Kidney epithelial cell (primary cell): ENCODE measurements around the gene EFCAB12. TPM values are rescaled to one million over a fixed set of nuclear protein-coding genes. Genes with fewer than 3 reads are reported as not detected.
A peak's percentile ranks its signal among the peaks of the same experiment; 100 is the strongest.

Experiments used
- DNase-seq: peaks from one replicate; pipeline ENCODE4 v3.0.0-alpha.2; 2010; ENCODE audit warnings: low read depth
- H3K27me3 ChIP-seq: 2 replicates; pipeline ENCODE4 v1.6.0; 2011; ENCODE audit warnings: low read length; ENCODE audit not compliant: control insufficient read depth, insufficient read depth
- H3K36me3 ChIP-seq: 2 replicates; pipeline ENCODE4 v1.5.1; 2011; ENCODE audit warnings: low read length; ENCODE audit not compliant: control insufficient read depth, insufficient read depth
- H3K4me3 ChIP-seq: 2 replicates; pipeline ENCODE4 v1.5.1; 2011; ENCODE audit warnings: low read depth, mild to moderate bottlenecking, control low read depth, low read length
- total RNA-seq: library from RNA; depleted of rRNA; stranded (reverse); fragments of >200 nt; gene quantifications from 2 replicates; pipeline ENCODE4 v1.2.3, GENCODE V29; 2015
- TF ChIP-seq, protein P1 (sequence below): IDR thresholded peaks from 2 replicates; pipeline ENCODE4 v1.5.1; 2011; ENCODE audit warnings: mild to moderate bottlenecking, moderate library complexity, low read length, control low read depth, inconsistent platforms; ENCODE audit not compliant: insufficient read depth, poor library complexity, severe bottlenecking

EFCAB12 gene
- total RNA-seq, 1 donor from 2014 or later: not detected

DNA sequence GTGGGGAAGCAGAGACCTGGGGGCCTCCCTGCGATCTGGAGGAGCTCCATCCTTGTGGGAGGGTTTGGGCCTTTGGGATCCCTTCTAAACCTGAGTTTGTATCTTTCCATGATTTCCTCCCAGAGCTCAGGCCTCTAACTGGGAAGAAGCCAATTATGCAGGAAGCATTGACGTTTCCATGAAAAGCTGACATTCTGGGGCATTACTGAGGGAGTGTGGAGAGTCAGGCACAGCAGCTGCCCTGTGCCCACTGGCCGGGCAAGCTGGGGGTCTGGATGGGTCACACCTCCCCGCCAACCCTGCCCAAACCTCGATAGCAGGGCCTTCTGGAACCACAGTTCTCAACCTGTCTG lies 74.9 kb downstream of the EFCAB12 start:
- DNase-seq: no peak
- TF ChIP-seq, protein P1, sequence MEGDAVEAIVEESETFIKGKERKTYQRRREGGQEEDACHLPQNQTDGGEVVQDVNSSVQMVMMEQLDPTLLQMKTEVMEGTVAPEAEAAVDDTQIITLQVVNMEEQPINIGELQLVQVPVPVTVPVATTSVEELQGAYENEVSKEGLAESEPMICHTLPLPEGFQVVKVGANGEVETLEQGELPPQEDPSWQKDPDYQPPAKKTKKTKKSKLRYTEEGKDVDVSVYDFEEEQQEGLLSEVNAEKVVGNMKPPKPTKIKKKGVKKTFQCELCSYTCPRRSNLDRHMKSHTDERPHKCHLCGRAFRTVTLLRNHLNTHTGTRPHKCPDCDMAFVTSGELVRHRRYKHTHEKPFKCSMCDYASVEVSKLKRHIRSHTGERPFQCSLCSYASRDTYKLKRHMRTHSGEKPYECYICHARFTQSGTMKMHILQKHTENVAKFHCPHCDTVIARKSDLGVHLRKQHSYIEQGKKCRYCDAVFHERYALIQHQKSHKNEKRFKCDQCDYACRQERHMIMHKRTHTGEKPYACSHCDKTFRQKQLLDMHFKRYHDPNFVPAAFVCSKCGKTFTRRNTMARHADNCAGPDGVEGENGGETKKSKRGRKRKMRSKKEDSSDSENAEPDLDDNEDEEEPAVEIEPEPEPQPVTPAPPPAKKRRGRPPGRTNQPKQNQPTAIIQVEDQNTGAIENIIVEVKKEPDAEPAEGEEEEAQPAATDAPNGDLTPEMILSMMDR: no peak
- Histone ChIP-seq H3K27me3 (peaks cover 6% of the 10 kb centered on the region), H3K36me3 (no peaks in the 10 kb centered on the region), H3K4me3 (no peak overlapping the region)

DNA sequence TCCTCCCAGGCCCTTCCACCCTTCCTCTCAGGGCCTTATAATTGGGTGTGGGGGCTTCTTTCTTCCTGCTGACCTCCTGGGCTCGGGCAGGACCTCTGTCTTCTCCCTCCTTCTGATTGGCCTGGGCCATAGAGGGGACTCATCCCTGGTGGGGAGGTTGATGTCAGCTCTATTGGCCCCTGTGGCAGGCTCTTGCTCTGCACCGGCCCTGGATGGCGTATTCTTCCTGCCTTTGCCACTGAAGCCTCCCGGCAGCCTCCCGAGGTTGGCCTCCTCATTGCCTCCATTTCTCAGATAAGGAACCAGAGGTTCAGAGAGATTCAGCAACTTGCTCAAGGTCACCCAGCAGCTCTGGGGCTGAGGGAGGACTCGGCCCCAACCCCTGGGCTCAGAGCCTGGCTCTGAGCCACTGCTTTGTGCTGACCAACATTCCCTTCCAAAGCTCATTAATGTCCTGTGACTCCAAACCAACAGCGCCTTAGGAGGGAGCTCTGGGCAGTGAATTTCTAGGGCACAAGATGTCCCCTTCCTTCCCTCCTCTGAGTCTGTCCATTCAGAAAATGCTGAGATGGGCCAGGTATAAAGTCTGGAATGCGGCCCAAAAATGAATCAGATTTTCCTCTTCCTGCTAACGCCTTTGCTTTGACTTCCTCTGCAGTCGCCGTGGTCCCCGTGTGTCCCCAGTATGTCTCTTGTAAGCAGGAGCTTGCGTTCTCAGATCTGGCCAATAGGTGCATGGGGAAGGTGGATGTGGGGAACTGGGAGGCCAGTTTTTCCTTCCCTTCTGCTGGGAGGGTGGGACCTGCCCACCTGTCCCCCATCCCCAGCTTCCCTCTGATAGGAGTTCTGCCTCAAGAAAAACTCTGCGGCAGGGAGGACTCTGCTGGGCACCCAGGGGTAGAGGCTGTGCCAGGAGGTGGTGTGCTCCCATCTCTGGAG lies 75.5 kb downstream of the EFCAB12 start:
- TF ChIP-seq, protein P1: no peak
- H3K27me3 ChIP-seq: peaks cover 7% of the 10 kb centered on the region
- no peak for DNase-seq
- no peaks in the 10 kb centered on the region for H3K36me3 ChIP-seq
- H3K4me3 ChIP-seq: no peak overlapping the region

DNA sequence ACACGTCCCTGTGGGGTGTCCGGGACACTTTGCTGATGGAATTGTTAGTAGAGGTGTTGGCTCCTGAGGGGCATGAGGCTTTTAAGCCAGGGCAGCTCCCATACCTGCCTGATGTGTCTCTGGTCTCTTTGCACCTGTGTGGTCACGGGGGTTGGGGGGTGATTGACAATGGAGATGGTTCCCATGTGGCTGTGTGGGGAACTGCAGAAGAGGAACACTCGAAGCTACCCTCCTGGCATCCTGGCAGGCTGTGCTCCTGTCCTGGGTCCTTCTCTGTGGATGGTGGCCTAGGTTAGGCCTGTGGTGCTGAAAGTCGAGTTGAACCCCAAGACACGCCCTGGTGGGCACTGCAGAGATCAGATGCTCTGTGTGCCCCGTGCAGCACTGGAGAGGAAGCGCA lies 76.4 kb downstream of the EFCAB12 start:
- no peaks in the 10 kb centered on the region for H3K36me3 ChIP-seq
- TF ChIP-seq, protein P1: peak; percentile 10
- peaks cover 8% of the 10 kb centered on the region for H3K27me3 ChIP-seq
- H3K4me3 ChIP-seq: no peak overlapping the region
- no peak for DNase-seq

Other genes with a start within 250 kb of the EFCAB12 start
- 256 and 271 TPM in 2 replicates for gene CNBP, start 244.7 kb downstream of the EFCAB12 start, total RNA-seq
- gene COPG1, start 179.0 kb downstream of the EFCAB12 start, total RNA-seq: 159 and 173 TPM in 2 replicates
- 30.1 and 31.4 TPM in 2 replicates for gene HMCES, start 149.8 kb downstream of the EFCAB12 start, total RNA-seq
- 12.3 and 23.9 TPM in 2 replicates for gene MBD4, start 11.3 kb upstream of the EFCAB12 start, total RNA-seq
- gene IFT122, start 11.6 kb upstream of the EFCAB12 start, total RNA-seq: 9.1 and 27.2 TPM in 2 replicates
- gene RHO, start 100.0 kb upstream of the EFCAB12 start, total RNA-seq: not detected in 2 replicates
- not detected in 2 replicates for gene H1-8, start 114.5 kb upstream of the EFCAB12 start, total RNA-seq
- 103 and 114 TPM in 2 replicates for gene PLXND1, start 178.0 kb upstream of the EFCAB12 start, total RNA-seq